ENCODE results near the gene FHAD1.

- TF ChIP-seq POLR2A (IDR thresholded peaks at IDR 0.05; ENCODE audit: low read depth, low read length) (no peak), EZH2 (IDR thresholded peaks at IDR 0.05; ENCODE audit: borderline replicate concordance, low read depth, low read length, severe bottlenecking) (no peak), FOS (IDR thresholded peaks at IDR 0.05; ENCODE audit: borderline replicate concordance, insufficient read depth, low read length) (no peak), CTCF (IDR thresholded peaks at IDR 0.05; ENCODE audit: extremely low read depth in 1 of 2, insufficient read depth in 1 of 2, low read depth in 1 of 2, low read length in 2 of 2) (no peak), MAX (IDR thresholded peaks at IDR 0.05; ENCODE audit: insufficient read depth, insufficient read length) (no peak), POLR2AphosphoS5 (IDR thresholded peaks at IDR 0.05; ENCODE audit: insufficient read depth, low read depth, low read length) (no peak)
Measured at GRCh38 chr1:15328351-15329103, 81.5 kb downstream of the FHAD1 start.

All from endothelial cell of umbilical vein (primary cell).